ENCODE measurements around the gene MVB12B. TPM values are rescaled to one million over a fixed set of nuclear protein-coding genes. Genes with fewer than 3 reads are reported as not detected.

MVB12B gene
- polyA plus RNA-seq, 4 donors = 16.3 to 20.3 (median 18.0) TPM

DNA sequence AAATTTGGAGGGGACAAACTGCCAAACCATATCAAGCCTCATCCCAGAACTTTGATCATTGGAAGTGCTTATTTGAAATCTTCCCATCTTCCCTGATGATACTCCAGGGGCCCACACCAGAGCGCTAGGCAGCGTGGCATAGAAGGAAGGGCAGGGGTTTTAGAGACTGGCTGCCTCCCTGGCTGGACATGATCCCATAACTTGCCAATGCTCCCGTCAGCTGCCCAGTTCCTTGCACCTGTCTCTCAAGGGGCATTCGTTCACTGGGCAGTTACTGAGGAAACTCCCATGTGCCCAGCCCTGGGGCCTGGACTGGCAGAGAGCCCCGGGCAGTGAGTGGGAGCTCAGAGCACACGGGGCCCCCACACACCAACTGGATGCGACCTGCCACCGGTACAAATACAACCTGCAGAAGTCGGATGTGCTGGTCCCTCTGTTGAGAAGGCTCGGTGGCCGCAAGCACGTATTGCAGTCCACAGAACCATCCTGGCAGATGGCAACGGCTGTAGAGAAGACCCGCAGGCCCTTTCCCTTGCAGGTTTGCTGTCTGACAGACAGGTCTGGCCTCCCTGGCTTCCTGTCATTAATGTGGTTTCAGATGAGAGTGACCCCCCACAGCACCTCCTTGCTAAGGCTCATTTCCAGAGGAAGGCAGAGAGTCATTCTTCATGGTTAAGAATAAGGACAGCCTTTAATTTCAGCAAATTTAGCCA, 122.4 kb downstream of the MVB12B start:
- no peak for DNase-seq (ENCODE audit: low read depth in 4 of 4, low spot score in 3 of 4)

DNA sequence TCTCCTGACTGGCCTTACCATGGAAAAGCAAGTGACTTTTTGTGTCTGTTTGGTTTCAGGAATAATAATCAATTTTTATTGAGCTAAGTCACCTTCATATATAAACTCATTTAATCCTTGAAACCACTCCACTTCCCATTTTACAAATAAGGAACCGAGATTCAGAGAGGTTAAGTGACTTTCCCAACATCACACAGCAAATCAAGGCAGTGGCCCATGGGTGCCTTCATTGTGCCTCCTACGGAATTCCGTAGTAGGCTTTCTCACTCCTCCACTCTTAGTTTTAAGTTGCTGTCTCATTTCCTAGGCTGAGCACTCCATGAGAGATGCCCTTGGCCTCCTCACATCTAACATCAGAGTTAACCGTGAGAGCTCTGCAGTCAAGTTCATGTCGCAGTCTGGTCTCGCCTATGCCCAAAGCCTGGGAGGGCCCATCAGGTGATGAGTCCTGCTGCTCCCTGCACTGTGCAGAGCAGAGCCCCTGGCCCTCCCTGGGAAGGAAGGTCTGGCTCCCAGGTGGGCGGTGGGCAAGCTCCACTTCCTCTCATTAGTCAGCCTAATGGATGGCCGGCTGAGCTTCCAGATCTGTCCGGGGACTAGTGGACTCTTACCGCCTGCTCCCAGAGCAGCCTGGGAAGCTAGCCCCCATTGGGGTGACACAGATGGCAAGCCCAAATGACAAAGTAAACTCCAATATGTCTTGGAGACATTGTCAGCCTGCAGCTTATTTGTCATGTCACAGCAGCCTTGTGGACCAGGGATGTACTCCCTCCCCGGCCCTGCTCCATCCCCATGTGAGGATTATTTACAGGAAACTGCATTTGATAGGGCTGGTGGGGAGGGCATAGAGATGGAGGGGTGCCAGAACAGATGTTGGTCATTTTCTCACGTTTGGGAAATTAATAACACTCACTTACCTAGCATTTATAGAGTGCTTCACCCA, 123.4 kb downstream of the MVB12B start:
- DNase-seq (ENCODE audit: low read depth in 4 of 4, low spot score in 3 of 4) = no peak

DNA sequence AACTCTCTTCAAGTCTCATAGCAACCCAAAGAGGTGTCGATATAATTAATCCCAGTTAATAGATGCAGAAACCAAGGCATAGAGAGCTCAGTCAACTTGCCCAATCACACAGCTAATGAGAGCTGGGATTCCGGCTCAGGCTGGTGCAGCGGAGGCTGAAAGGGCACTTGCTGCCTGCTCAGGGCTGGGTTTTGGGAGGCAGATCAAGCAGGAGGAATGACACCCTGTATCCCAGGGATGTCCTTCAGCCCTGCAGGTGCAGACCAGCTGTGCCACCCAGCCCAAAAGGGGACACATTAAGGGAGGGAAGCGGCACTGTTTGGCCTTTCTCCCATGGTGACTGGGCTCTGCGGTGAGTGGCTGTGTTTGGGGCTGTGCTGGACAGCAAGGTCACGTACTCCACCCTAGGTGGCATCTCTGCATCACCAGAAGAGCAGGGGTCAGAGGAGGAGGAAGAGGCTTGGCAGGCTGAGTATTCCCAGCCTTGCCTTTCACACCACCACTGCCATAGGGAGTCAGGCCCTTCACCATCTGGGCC, 124.1 kb downstream of the MVB12B start:
- DNase-seq (ENCODE audit: low read depth in 4 of 4, low spot score in 3 of 4) = no peak

DNA sequence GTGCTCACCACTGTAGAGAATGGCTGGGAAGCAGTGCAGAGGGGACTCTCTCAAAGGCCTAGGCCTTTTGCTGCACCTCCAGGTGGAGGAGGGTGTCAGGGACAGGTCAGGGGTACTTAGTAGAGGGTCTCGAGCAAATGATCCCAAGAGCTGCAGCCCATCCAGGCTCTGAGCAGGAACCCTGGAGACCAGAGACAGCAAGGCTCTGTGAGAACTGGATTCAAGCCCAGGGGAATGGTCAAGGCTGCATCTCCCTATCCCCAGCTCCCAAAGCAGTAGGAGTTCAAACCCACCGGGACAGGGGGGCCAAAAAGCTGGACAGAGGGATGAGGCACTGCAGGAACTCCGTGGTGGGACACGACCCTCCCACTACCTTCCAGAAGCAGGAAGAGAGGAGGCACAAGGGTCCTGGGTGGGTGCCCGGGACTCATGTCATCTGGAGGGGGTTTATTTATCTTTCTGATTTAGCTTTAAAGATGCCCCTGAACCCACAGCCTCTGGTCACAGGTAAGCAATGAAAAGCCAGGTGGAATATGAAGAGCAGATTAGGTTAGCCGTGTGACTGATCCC, 124.8 kb downstream of the MVB12B start:
- no peak for DNase-seq (ENCODE audit: low read depth in 4 of 4, low spot score in 3 of 4)

DNA sequence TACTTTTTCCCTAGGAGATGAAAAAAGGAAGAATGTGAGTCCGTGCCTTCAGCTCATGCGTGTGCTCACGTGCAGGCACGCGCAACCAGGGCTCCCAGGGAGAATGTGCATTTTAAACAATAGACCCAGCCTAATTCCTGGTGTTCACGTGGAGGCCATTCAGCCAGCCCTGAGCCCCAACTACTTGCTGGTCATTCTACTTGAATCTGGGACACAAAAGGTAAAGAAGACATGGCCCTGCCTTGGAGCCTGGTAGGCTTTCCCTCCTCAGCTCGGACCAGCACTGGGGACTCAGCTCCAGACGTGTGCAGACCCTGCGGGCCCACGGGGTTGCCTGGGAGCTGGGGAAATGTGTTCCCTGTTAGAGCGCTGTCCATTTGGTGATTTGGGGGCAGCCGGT, 125.5 kb downstream of the MVB12B start:
- no peak for DNase-seq (ENCODE audit: low read depth in 4 of 4, low spot score in 3 of 4)

DNA sequence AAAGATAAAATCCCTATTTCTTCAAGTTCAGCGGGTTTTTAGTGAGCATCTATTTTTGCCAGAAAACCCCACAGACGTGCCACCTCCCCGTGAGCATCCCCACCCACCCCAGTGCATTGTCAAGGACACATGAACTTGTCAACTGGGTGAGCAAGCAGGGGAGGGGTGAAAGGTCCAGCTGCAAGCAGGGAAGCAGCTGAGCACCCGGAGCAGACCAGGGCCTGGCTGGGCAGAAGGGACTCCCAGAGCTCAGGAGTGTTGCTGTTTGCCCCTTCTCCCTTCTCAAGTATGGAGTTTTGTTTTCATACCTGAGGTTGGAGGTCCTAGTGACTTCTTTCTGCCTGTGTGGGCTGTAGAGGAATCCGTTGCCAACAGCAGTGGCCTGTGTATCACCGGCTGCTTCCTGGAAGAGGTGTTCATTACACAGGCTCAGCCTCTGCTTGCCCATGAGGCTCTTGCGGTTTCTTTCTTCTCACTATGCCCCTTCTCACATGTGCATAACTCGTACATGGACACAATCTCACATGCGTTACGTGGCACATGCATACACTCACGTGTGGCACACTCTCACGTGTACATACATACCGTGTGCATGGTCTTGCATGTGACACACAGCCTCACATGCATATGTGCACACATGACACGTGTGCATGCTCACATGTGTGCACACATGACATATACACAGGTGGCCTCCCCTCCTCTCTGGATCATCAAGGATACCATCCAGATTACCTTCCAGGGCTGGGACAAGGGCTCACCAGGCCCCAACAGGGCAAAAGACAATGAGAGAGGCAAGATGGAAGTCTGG, 126.7 kb downstream of the MVB12B start:
- no peak for DNase-seq (ENCODE audit: low read depth in 4 of 4, low spot score in 3 of 4)

DNA sequence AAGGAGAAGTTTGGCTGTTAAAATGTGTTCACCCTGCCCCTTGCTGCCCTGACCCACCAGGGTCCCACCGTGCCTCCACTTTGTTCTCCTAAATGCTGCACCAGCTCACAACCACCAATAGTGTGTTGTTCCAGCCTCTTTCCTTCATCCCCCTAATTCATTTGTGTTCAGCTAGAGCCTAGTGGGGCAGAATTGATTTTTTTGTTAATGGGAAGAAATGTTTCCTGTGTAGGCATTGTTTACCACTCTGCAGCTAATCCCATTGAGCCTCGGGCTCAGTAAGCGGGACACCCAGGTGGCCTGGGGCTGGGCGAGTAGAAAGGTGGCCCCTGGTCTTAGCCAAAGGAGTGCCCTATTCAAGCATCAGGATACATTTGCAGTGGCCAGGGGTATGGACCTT, 127.6 kb downstream of the MVB12B start:
- no peak for DNase-seq (ENCODE audit: low read depth in 4 of 4, low spot score in 3 of 4)

DNA sequence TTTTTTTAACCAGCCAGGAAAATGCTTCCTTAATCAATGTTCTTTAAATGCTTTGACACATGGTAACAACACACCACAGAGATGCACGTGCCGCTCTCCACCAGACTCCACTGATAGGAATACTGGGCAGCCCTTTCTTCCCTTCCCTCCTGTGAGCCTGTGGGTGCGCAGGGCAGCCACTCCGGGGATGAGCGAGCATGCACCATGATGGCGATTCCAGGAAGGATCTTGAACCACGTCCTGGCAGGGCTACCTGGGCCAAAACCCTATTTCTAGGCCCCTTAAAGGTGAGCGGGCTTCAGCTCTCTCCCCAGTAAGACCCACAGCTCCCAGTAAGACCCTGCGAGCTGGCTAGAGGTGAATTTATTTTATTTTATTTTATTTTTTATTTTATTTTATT, 128.2 kb downstream of the MVB12B start:
- DNase-seq (ENCODE audit: low read depth in 4 of 4, low spot score in 3 of 4) = no peak

DNA sequence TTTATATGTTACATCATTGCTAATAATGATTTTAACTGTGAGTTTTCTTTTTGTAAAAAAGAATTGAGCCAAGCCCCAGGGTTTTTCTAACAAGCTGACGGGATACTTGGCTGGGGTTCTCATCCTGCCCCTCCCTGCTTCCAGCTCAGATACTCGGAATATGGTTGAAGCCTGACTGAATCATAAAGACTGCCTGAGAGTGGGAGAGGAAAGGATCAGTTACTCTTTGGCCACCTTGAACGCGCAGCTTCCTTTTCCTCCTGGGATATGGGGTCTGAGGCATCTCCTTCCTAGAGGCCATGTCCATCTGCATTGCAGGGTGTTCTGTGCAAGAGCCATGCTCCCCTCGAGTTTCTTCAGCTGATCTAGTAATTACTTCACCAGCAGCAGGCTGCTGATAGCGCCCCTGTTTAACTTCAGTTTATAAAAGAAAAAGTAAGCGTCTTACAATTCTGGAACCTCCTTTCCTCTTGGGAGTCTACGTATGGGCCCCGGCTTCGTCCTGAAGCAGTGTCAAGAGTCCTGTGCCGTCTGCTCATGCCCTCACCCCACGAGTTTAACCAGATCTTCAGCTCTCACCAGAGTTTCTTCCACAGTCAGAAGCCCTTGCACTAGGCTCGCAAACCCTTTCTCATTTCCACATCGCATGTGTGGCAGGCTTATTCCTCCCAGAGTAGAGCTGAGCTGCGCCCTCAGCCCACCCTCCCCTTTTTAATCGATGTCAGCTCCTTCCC, 130.0 kb downstream of the MVB12B start:
- no peak for DNase-seq (ENCODE audit: low read depth in 4 of 4, low spot score in 3 of 4)

DNA sequence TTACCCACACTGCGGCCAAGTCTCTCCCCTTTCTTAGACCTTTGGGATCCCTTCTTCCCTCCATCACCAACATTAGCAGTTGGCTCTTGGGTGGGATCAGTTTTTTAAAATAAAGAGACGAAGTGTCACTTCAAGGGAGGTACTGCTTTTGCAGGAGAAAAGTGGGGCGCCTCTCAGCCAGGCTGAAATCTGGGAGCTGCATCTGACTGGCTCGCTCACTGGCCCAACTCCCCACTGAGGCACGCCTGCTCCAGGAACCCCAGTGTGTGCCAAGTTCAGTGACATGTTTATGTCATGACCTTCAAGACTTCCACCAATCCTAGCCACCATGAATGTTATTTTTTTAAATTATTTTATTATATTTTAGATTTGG, 130.5 kb downstream of the MVB12B start:
- DNase-seq (ENCODE audit: low read depth in 4 of 4, low spot score in 3 of 4) = no peak

DNA sequence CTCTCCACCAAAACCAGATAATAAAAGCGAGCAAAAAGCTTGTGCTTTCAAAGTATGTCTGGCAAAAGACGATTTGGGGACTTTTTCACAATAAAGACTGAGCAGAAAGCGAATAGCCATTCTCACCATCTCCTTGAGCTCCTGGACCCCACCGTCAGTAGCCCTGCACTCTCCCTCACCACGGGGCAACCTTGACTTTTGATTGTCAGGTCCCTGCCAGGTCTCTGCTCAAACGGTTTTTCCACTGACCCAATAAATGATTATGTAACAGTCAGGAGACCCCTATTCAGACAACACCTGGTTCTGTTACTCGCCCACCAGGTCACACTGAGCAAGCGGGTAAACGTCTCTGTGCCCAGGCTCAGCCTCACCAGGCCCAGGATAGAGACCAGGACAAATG, 131.3 kb downstream of the MVB12B start:
- no peak for DNase-seq (ENCODE audit: low read depth in 4 of 4, low spot score in 3 of 4)

DNA sequence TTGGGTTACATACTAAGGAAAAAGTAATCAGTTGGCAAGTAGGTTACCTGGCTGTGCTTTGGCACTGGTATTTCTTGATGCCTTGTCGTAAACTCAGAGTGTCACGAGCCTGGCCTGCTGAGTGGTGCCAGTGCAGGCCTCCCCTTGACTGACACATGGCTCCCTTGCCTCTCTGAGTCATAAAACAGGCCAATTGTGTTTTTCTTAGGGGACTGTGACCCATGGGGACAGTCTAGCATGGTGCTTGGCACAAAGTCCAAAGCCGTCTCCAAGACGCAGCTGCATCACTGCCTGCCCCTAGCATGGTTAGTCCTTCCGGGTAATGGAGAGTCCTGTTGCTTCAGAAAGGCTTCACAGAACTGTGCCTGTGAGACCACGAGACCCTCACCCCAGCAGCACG, 132.5 kb downstream of the MVB12B start:
- no peak for DNase-seq (ENCODE audit: low read depth in 4 of 4, low spot score in 3 of 4)

DNA sequence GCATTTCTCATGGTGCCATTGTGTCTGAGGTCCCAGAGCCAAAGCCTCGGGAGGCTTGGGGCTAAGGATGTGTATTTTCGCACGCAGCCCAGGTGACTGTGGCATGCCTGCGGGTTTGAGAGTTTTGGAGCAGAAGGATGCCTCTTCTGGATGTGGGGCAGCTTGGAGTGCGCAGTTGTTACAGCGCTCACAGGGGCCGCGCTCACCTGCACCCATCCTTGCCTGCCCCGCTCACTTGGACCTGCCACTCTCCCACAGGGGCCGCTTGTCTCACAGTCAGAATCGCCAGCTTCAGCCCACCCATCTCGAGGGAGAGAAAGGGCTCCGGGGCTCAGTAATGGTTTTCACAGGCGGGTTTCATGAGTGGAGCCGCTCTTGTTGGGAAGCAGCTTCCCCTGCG, 132.9 kb downstream of the MVB12B start:
- DNase-seq (ENCODE audit: low read depth in 4 of 4, low spot score in 3 of 4) = no peak

DNA sequence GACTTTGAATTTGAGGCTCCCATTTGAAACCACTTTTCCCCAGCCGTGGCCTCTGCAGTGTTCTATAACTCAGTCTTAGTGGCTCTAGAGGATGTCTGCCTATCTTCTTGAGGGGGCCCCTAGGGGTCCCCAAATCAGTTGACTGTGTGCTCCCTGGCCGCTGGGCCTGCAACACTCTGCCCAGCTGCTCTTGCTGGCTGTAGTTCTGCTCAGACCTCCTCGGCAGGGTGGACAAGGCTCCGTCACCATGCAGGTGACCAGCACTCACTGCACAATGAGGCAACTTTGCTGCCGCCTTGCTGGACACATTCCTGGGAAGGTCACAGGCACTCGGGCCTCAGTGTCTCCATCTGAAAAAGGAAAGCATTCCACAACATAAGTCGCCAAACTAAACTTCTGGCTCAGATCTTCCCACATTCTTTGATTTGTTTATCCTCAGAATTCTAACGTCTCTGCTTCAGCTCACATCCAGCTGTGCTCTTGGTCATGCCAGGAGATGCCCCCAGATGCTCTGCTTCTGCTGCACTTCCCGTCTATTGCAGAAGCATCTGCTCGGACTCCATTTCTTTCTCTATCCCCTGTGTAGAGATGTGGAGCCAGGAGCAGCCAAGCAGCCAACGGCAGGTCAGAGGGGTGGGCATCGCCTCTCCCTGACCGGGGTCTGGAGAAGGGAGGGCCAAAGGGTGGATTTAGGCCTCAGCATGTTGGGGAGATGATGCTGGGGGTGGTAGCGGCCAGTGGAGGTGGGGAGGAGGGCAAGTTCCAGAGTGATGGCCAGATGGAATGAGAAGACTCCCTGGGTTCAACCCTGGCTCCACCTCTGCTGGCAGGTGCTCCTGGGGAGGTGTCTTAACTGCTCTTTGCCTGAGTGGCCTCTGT, 133.6 kb downstream of the MVB12B start:
- no peak for DNase-seq (ENCODE audit: low read depth in 4 of 4, low spot score in 3 of 4)

DNA sequence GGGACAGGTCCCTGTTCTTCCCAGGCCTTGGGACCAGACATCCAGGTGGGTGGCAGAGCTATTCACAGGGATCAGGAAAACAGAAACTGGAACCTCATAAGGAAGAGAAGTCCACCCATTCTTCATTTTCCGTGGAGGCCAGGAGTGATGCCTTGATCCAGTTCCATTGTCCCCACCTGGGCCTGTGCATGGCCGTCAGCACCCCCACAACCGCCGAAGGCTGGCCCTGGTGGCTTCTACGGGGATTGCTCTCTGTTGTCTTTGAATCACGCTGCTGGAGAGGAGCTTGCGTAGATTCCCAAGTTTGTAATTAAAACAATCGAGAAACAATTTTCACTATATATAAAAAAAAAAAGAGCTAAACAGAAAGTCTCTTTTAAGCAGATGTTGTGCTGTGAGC, 134.4 kb downstream of the MVB12B start:
- DNase-seq (ENCODE audit: low read depth in 4 of 4, low spot score in 3 of 4) = no peak

DNA sequence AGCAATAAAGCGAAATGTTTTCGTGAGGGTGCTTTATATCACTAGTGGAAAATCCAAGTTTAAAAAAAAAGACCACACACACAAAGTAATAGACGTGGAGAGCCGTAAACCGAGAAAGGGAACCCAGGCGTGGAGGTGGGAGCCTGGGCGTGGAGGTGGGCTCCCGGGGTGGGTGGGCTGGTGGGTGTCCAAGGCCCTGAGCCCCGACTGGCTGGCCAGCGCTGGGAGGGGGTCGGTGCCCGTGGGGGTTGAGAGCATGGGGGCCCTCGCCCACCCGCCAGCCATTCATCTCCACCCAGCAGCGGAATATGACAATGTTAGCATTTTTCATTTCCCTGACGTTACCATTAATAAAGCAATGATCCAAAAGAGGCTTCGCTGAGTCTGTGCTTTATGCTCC, 135.0 kb downstream of the MVB12B start:
- no peak for DNase-seq (ENCODE audit: low read depth in 4 of 4, low spot score in 3 of 4)

DNA sequence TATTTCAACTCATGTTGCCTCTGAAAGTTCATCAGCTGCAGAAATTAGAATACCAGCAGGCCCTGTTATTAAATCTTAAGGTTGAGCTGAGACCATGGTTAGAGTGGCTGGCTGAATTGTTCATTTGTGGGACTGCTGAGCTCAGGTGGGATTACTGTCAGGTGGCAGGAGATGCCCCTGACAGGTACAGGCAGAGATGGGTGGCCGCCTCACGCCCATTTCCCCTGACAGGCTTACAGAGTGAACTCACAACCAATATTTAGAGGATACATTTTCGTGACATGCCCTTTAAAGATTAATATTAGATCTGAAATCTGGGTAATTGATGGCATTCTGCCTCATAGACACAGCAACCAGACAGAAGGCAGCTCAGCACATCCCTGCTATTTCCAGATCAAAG, 136.0 kb downstream of the MVB12B start:
- DNase-seq (ENCODE audit: low read depth in 4 of 4, low spot score in 3 of 4) = no peak

DNA sequence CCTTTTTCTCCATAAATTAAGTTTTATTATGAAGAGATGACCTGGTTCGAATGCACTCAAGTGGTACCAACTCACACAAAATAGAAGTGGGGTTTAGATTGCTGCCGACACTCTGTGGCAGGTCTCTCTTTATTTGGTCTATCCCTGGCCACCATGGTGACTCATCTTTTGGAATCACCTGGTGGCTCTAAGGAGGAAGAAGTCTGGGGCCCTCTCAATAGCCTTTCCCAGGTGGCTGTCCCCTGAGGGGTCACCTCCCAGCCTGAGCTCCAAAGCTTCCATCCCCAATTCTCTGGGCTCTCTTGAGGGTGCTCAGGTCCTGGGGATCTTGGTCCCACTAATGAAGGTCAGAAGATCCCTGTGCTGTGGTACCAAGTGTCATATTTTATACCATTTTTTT, 136.8 kb downstream of the MVB12B start:
- no peak for DNase-seq (ENCODE audit: low read depth in 4 of 4, low spot score in 3 of 4)
